ENCODE results near the gene KLHL36. TPM values are rescaled to one million over a fixed set of nuclear protein-coding genes. Genes with fewer than 3 reads are reported as not detected.

Gene KLHL36
- total RNA-seq, 1 donor from 2014 or later, result 36.9 TPM

DNA sequence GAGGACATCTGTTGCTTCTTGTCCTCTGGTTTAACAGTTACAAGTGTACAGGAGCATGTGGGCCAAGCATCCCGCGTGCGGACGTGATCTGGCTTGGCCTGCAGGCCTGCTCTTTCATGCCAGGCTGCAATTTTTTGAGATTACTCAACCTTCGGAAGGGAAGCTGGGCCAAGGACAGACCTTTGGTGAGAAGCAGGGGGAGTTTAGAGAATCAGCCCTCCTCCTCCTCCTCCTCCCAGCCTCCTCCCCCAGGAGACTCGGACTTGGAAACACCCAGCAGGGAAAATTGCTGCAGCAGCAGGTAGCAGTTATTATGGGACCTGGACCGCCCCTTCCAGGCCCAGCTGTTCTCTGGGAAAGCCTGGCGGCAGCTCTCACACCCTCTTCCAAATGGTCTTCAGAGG lies 5.1 kb upstream of the KLHL36 start:
- Mint-ChIP-seq H3K36me3 (ENCODE audit: low read depth) (no peaks in the 10 kb centered on the region), H3K4me3 (no peak overlapping the region), H3K27me3 (peaks cover 22% of the 10 kb centered on the region), H3K4me1 (peaks cover 37% of the 10 kb centered on the region), H3K9me3 (no peaks in the 10 kb centered on the region), H3K27ac (no peak overlapping the region)
- DNase-seq, result no peak
- intact Hi-C loops (cut with micrococcal nuclease), result no loop called here

DNA sequence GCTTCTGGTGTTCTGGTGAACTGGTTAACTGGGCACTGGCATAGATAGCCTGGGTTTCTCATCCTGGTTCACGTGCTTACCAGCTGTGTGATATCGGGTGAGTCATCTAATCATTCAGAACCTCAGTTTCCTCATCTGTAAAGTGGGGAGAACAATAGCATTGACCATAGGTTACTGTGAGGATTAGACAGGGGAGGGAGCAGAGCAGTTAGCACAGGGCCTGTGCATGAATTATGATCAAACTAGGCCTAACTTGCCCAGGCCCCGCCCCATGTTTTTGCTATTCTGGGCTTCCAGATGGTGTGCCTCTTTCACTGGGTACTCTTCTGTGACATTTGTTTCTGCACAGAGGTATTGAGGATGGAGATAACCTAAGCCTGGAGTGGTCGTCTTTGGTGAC lies 4.6 kb upstream of the KLHL36 start:
- Mint-ChIP-seq H3K4me1 (peaks cover 33% of the 10 kb centered on the region), H3K27me3 (peaks cover 22% of the 10 kb centered on the region), H3K36me3 (ENCODE audit: low read depth) (no peaks in the 10 kb centered on the region), H3K27ac (no peak overlapping the region), H3K9me3 (no peaks in the 10 kb centered on the region), H3K4me3 (no peak overlapping the region)
- no peak for DNase-seq
- intact Hi-C loops (cut with micrococcal nuclease), result no loop called here

DNA sequence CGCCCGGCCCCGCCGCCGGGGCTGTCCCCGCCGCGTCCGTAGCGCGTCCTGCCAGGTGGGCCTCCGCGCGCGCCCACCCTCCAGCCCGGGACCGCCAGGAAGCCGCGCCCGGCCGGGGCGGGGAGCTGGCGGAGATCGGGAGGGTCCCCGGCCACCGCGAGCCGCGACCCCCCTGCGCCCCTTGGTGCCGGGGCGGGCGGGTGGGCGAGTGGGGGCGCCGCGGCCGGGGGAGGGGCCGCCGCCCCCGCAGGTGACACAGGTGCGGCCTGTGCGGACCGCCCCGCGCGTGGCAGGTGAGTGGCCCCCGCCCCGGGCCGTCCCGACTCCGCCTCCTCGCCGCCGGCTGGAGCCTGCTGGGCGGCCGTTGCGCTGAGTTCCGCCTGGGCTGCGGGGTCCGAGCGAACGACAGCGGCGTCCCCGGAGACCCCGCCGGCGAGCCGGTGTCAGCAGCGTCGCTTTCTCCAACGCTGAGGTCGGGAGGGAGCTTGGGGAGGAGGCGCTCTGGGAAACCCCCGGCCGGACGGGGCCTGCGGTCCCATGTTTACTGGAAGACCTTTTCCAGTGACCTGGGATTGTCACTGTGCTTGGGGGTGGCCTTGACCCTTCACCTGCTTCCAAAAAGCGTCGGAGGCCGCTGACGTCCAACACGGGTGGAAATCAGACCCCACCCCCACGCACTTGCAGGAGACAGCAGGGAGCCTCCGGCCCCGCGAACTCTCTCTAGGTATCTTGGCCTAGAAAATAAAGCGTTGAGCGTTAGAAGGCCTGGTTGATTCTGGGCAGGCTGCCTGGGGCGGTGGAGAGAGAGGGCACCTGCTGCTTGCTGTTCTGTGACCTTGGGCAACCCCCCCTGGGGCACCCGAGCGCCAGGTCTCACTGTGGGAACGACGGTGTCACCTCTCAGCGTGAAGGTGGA lies 542 bp downstream of the KLHL36 start:
- Mint-ChIP-seq H3K4me3 (peak overlapping the region; percentile 83), H3K36me3 (ENCODE audit: low read depth) (peaks cover 36% of the 10 kb centered on the region), H3K27ac (peak overlapping the region; percentile 78), H3K9me3 (no peaks in the 10 kb centered on the region), H3K4me1 (peaks cover 41% of the 10 kb centered on the region), H3K27me3 (peaks cover 21% of the 10 kb centered on the region)
- DNase-seq, result peak; percentile 85
- intact Hi-C loops (cut with micrococcal nuclease), result no loop called here

DNA sequence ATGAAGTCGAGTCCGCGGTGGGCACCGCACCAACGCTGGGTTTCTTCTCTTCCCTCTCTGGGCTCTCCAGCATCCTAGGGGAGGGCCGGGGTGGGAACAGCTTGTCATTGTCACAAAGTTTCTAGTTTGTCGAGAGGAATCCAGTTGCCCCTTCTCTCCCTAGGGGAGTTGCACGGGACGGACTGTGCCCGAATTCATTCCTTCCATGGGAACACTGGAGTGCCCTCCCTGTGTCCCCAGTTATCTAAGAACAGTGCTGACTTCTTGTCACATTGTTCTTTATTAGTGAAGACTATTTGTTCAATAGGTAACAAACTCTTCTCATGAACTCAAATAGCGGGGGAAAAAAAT lies 1.2 kb downstream of the KLHL36 start:
- Mint-ChIP-seq H3K4me1 (peaks cover 41% of the 10 kb centered on the region), H3K27ac (peak overlapping the region; percentile 78), H3K36me3 (ENCODE audit: low read depth) (peaks cover 40% of the 10 kb centered on the region), H3K4me3 (peak overlapping the region; percentile 83), H3K9me3 (no peaks in the 10 kb centered on the region), H3K27me3 (peaks cover 17% of the 10 kb centered on the region)
- intact Hi-C loops (cut with micrococcal nuclease), result no loop called here
- DNase-seq, result no peak

DNA sequence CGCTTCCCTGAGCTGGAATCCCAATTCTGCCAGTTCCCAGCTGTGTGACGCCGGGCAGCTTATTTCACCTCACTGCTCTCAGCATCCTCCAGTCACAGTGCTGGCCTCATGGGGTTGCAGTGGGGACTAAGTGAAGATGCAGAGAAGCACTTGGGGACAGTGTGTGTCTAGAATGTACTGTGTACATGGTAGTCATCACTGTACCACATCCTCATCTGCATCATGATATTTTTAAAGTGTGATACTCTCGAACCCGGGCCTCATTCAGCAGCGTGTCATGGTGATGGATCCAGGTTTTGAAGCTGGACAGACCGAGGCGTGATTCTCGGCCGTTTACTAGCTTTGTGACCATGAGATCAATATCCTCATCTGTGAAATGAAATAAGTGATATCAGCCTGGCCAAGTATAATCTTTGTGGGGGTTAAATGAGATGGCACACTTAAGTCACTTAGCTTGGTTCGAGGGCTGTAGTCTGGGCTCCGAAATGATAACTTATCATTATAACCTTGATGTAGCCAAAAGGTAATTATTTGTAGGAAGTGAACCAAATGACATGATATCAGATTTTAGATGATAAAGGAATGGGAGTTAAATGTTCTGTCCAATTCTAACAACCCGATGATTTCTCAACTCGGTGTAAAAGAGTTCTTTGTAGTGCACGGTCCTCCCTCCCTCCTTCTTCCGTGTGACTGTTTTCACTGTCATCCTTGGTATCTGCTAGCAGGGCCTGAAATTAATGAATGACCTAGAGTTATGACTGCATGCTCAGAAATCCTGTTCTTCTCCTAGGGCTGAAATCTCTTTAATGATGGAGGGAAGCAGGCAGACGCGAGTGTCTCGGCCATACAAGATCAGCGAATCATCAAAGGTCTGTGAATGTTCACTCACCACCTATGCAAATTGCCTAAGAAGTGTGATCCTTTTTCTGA lies 2.0 kb downstream of the KLHL36 start:
- intact Hi-C loops (cut with micrococcal nuclease), result no loop called here
- Mint-ChIP-seq H3K9me3 (no peaks in the 10 kb centered on the region), H3K27me3 (peaks cover 12% of the 10 kb centered on the region), H3K4me1 (peaks cover 44% of the 10 kb centered on the region), H3K27ac (peak overlapping the region; percentile 60), H3K36me3 (ENCODE audit: low read depth) (peaks cover 45% of the 10 kb centered on the region), H3K4me3 (peak overlapping the region; percentile 75)
- DNase-seq, result no peak

DNA sequence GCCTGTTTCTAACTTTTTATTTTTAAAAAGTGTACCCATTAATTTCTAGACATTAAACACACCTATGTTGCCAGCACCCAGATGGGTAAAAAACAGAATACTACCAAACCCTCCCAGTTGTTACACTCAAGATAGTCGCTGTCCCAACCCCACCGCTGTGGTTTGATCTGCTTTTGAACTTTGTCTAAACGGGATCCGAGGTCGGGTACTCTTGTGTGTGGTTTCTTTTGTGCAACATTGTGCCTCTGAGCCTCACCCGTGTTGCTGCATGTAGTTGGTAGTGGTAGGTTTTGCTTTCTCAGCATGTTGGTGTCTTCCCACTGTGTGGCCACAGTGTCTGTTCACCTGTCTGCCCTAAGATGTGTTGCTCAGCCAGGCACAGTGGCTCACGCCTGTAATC lies 4.3 kb downstream of the KLHL36 start:
- peak; percentile 83 for DNase-seq
- intact Hi-C loops (cut with micrococcal nuclease), result no loop called here
- peaks cover 51% of the 10 kb centered on the region for H3K36me3 Mint-ChIP-seq (ENCODE audit: low read depth)
- no peaks in the 10 kb centered on the region for H3K9me3 Mint-ChIP-seq
- peak overlapping the region; percentile 36 for H3K4me3 Mint-ChIP-seq
- peaks cover 51% of the 10 kb centered on the region for H3K4me1 Mint-ChIP-seq
- peaks cover 2% of the 10 kb centered on the region for H3K27me3 Mint-ChIP-seq
- H3K27ac Mint-ChIP-seq, result peak overlapping the region; percentile 8

DNA sequence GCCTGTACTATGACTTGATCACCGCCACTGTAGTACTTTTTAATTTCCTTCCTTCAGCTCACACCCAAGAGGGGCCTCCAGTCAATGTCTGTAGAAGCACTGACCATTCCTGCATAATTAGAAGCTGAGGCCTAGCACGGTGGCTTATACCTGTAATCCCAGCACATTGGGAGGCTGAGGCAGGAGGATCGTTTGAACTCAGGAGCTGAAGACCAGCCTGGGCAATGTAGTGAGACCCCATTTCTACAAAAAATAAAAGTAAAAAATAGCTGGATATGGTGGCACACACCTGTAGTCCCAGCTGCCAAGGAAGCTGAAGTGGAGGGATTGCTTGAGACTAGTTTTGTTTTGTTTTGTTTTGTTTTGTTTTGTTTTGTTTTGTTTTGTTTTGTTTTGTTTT lies 5.9 kb downstream of the KLHL36 start:
- intact Hi-C loops (cut with micrococcal nuclease), result no loop called here
- Mint-ChIP-seq H3K27ac (no peak overlapping the region), H3K4me1 (peaks cover 55% of the 10 kb centered on the region), H3K4me3 (no peak overlapping the region), H3K27me3 (no peaks in the 10 kb centered on the region), H3K36me3 (ENCODE audit: low read depth) (peaks cover 64% of the 10 kb centered on the region), H3K9me3 (no peaks in the 10 kb centered on the region)
- DNase-seq, result no peak

DNA sequence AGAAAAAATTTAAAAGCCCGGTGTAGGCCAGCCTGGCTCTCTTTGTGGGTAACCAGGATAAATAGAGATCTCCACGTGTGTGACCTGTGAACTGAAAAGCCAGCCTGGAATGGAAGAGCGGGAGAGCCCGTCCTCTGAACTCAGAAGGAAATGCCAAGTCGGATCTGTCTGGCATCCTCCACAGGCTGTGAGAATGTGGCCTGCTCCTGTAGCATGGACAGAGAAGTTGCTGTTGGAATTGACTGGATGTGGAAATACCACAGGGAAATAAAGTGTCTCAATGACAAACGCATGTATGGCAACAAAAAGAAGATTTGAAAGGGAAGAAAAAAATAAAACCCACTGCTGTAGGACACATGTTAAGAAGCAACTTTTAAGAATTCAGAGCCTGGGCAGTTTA lies 6.7 kb downstream of the KLHL36 start:
- H3K27me3 Mint-ChIP-seq, result no peaks in the 10 kb centered on the region
- DNase-seq, result no peak
- no peak overlapping the region for H3K27ac Mint-ChIP-seq
- H3K36me3 Mint-ChIP-seq (ENCODE audit: low read depth), result peaks cover 66% of the 10 kb centered on the region
- intact Hi-C loops (cut with micrococcal nuclease), result no loop called here
- peaks cover 49% of the 10 kb centered on the region for H3K4me1 Mint-ChIP-seq
- no peak overlapping the region for H3K4me3 Mint-ChIP-seq
- no peaks in the 10 kb centered on the region for H3K9me3 Mint-ChIP-seq

DNA sequence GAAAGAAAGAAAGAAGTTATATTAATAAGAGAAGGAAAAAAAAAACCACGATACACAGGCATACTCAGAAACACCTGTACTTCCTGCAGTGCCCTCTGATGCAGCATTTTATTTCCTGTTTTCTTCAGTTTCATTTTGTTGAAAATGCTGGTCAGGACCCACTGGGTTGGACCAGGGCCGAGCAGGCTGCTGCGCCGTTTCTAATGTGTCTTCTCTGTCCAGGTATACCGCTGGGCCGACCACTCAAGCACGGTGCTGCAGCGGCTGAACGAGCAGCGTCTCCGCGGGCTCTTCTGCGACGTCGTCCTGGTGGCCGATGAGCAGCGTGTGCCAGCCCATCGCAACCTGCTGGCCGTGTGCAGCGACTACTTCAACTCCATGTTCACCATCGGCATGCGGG lies 8.3 kb downstream of the KLHL36 start:
- Mint-ChIP-seq H3K9me3 (no peaks in the 10 kb centered on the region), H3K36me3 (ENCODE audit: low read depth) (peaks cover 61% of the 10 kb centered on the region), H3K4me3 (no peak overlapping the region), H3K4me1 (peaks cover 37% of the 10 kb centered on the region), H3K27me3 (no peaks in the 10 kb centered on the region), H3K27ac (peak overlapping the region; percentile 12)
- intact Hi-C loops (cut with micrococcal nuclease), result no loop called here
- no peak for DNase-seq

DNA sequence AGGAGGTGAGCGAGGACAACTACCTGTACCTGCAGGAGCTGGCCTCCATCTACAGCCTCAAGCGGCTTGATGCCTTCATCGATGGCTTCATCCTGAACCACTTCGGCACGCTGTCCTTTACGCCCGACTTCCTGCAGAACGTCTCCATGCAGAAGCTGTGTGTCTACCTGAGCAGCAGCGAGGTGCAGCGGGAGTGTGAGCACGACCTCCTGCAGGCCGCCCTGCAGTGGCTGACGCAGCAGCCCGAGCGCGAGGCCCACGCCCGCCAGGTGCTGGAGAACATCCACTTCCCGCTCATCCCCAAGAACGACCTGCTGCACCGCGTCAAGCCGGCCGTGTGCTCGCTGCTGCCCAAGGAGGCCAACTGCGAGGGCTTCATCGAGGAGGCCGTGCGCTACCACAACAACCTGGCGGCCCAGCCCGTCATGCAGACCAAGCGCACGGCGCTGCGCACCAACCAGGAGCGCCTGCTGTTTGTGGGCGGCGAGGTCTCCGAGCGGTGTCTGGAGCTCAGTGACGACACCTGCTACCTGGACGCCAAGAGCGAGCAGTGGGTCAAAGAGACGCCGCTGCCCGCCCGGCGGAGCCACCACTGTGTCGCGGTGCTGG lies 9.0 kb downstream of the KLHL36 start:
- Mint-ChIP-seq H3K27ac (no peak overlapping the region), H3K36me3 (ENCODE audit: low read depth) (peaks cover 61% of the 10 kb centered on the region), H3K27me3 (no peaks in the 10 kb centered on the region), H3K4me1 (peaks cover 31% of the 10 kb centered on the region), H3K9me3 (no peaks in the 10 kb centered on the region), H3K4me3 (no peak overlapping the region)
- intact Hi-C loops (cut with micrococcal nuclease), result no loop called here
- no peak for DNase-seq

DNA sequence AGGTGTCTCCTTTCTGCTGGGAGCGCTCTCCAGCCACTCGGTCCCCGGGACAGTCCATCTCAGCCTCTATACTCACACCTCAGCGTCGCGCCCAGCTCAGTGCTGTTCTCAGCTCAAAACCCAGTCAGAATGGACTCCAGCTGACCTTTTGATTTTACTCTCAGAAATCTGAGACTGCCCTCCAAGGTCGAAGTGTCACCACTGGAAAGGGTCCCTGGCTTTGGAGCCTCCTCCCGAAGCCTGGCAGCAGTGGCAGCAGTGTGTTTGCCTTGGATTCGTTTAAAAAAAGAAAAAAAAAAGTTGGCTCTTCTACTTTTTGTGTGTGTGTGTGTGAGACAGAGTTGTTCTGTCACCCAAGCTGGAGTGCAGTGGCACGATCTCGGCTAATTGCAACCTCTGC lies 10.4 kb downstream of the KLHL36 start:
- Mint-ChIP-seq H3K27me3 (no peaks in the 10 kb centered on the region), H3K4me3 (no peak overlapping the region), H3K36me3 (ENCODE audit: low read depth) (peaks cover 62% of the 10 kb centered on the region), H3K4me1 (peaks cover 22% of the 10 kb centered on the region), H3K9me3 (no peaks in the 10 kb centered on the region), H3K27ac (no peak overlapping the region)
- DNase-seq, result no peak
- intact Hi-C loops (cut with micrococcal nuclease), result no loop called here

DNA sequence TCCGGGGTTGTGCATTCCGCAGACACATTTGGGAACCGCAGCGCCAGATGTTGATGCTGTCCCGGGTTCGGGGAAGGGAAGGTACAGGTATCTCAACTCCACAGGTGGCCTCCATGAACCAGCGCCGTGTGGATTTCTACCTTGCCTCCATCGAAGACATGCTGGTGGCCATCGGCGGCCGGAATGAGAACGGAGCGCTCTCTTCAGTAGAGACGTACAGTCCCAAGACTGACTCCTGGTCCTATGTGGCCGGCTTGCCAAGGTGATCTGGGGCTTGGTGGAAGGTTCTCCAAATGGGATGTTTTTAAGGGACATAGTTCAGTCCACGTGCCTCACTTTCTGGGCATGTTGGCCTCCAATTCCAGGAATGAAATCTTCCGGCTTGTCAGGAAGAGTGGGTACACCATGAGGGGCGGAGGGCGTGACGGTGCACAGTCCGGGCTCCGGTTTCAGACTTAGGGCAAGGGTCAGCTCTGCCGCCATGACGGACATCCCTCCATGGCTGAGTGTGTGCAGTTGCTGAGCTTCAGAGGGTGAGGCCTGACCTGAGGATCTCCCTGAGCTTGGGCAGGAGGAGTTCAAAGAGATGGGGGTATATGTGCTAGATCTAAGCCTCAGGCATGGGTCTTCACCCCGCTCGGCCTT lies 11.5 kb downstream of the KLHL36 start:
- peaks cover 24% of the 10 kb centered on the region for H3K4me1 Mint-ChIP-seq
- peaks cover 63% of the 10 kb centered on the region for H3K36me3 Mint-ChIP-seq (ENCODE audit: low read depth)
- no peaks in the 10 kb centered on the region for H3K9me3 Mint-ChIP-seq
- H3K4me3 Mint-ChIP-seq, result no peak overlapping the region
- DNase-seq, result no peak
- intact Hi-C loops (cut with micrococcal nuclease), result no loop called here
- no peak overlapping the region for H3K27ac Mint-ChIP-seq
- no peaks in the 10 kb centered on the region for H3K27me3 Mint-ChIP-seq

DNA sequence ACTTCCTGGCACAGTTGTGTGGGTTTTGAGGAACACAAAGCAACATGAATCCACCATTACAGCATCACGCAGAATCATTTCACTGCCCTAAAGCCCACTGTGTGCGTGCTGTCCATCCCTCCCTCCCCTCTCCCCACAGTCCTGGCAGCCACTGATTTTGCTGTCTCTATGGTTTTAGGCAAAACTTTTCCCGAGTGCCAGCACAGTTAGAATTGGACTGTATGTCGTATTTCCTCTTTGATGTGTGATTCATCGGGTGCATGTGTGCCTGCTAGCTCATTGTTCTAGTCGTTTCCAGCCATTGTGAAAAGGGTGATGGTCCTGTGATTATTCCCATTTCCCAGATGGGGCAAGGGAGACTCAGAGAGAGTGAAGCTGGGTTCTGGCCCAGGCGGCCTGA lies 12.7 kb downstream of the KLHL36 start:
- H3K27me3 Mint-ChIP-seq, result no peaks in the 10 kb centered on the region
- H3K9me3 Mint-ChIP-seq, result no peaks in the 10 kb centered on the region
- peaks cover 57% of the 10 kb centered on the region for H3K36me3 Mint-ChIP-seq (ENCODE audit: low read depth)
- intact Hi-C loops (cut with micrococcal nuclease), result no loop called here
- DNase-seq, result no peak
- H3K4me1 Mint-ChIP-seq, result peaks cover 18% of the 10 kb centered on the region
- no peak overlapping the region for H3K27ac Mint-ChIP-seq
- H3K4me3 Mint-ChIP-seq, result no peak overlapping the region

Data from activated CD4-positive, alpha-beta T cell treated with anti-CD3 and anti-CD28 coated beads, Interleukin-2, amount 10 ng/mL, durations not matched to agents 24 days and 14 days (primary cell).